Liver (tissue), 3 donors: ENCODE measurements around the gene ZNF48.

Source experiments
- EGR1 ChIP-seq, 2 donors: IDR thresholded peaks; 2 replicates each; pipeline ENCODE4 v1.6.1; 2016 to 2018; ENCODE audit warnings: antibody characterized with exemption in 2 of 2, low read depth in 2 of 2
- FOXA1 ChIP-seq: IDR thresholded peaks from 2 replicates; pipeline ENCODE4 v1.6.1; 2016; ENCODE audit warnings: antibody characterized with exemption
- GABPA ChIP-seq, 2 donors: IDR thresholded peaks in 1 of 2; conservative IDR thresholded peaks in 1 of 2; 2 replicates each; pipeline ENCODE4 v1.6.1; 2016; ENCODE audit warnings: antibody characterized with exemption in 2 of 2, mild to moderate bottlenecking in 1 of 2, moderate library complexity in 1 of 2
- YY1 ChIP-seq: IDR thresholded peaks from 2 replicates; pipeline ENCODE4 v1.6.1; 2016; ENCODE audit warnings: antibody characterized with exemption, mild to moderate bottlenecking
- TF ChIP-seq, protein P1 (sequence below): fragments of 150-350 bp; IDR thresholded peaks from 2 replicates; pipeline ENCODE4 v1.5.1; 2017; ENCODE audit warnings: improper control_type of control experiment, low read depth, low read length; ENCODE audit not compliant: missing input control
- TF ChIP-seq, protein P2 (sequence below): IDR thresholded peaks from 2 replicates; pipeline ENCODE4 v1.6.1; 2016; ENCODE audit warnings: antibody characterized with exemption
- TF ChIP-seq, protein P3 (sequence below): IDR thresholded peaks from 2 replicates; pipeline ENCODE4 v1.6.1; 2016; ENCODE audit warnings: antibody characterized with exemption
- donor health status: healthy.
- donor health status: healthy.

DNA sequence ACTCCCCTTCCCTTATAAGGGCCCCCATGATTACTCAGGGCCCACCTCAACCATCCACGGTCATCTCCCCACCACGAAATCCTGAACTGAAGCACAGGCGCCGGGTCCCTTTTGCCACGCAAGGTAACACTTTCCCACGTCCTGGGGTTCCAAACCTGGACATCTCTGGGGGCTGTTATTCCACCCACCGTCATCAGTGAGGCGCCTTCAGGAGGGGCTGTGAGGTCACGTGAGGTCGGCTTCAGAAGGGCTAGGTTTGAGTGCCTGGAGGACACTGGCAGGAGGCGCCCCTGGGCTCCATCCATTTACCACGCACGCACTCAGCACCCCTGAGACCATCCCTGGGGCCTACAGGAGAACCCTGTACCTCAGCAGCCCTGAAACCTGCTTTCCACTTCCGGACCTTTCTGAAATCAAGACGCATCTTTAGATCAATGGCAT, 44.2 kb upstream of the ZNF48 start:
- TF ChIP-seq FOXA1: no peak
- TF ChIP-seq YY1: no peak
- TF ChIP-seq, protein P1, sequence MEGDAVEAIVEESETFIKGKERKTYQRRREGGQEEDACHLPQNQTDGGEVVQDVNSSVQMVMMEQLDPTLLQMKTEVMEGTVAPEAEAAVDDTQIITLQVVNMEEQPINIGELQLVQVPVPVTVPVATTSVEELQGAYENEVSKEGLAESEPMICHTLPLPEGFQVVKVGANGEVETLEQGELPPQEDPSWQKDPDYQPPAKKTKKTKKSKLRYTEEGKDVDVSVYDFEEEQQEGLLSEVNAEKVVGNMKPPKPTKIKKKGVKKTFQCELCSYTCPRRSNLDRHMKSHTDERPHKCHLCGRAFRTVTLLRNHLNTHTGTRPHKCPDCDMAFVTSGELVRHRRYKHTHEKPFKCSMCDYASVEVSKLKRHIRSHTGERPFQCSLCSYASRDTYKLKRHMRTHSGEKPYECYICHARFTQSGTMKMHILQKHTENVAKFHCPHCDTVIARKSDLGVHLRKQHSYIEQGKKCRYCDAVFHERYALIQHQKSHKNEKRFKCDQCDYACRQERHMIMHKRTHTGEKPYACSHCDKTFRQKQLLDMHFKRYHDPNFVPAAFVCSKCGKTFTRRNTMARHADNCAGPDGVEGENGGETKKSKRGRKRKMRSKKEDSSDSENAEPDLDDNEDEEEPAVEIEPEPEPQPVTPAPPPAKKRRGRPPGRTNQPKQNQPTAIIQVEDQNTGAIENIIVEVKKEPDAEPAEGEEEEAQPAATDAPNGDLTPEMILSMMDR: no peak
- no peak for TF ChIP-seq GABPA (IDR thresholded peaks at IDR 0.05 in 1 of 2, conservative IDR thresholded peaks at IDR 0.05 in 1 of 2)
- no peak for TF ChIP-seq EGR1 (IDR thresholded peaks at IDR 0.05; ENCODE audit: low read depth in 2 of 2)
- TF ChIP-seq, protein P2, sequence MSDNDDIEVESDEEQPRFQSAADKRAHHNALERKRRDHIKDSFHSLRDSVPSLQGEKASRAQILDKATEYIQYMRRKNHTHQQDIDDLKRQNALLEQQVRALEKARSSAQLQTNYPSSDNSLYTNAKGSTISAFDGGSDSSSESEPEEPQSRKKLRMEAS: no peak
- TF ChIP-seq, protein P3, sequence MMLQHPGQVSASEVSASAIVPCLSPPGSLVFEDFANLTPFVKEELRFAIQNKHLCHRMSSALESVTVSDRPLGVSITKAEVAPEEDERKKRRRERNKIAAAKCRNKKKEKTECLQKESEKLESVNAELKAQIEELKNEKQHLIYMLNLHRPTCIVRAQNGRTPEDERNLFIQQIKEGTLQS: no peak
